HepG2 (cell line): ENCODE results near the gene LDLRAD2. TPM values are rescaled to one million over a fixed set of nuclear protein-coding genes. Genes with fewer than 3 reads are reported as not detected.

Experiments
- ARID5B ChIP-seq: IDR thresholded peaks from 2 replicates; pipeline ENCODE4 v1.4.0; 2020; ENCODE audit warnings: mild to moderate bottlenecking, missing genetic modification reagents
- ATAD3A ChIP-seq: sonication (generic); formaldehyde crosslinking; IDR thresholded peaks from 2 replicates; pipeline ENCODE4 v1.4.0; 2020; ENCODE audit warnings: missing genetic modification reagents
- FOXK1 ChIP-seq: sonication (generic); formaldehyde crosslinking; IDR thresholded peaks from 2 replicates; pipeline ENCODE4 v1.4.0; 2020; ENCODE audit warnings: low read depth, missing genetic modification reagents, borderline replicate concordance
- GTF3A ChIP-seq: sonication (generic); formaldehyde crosslinking; conservative IDR thresholded peaks from 2 replicates; pipeline ENCODE4 v1.4.0; 2020; ENCODE audit warnings: mild to moderate bottlenecking, missing genetic modification reagents
- HOMEZ ChIP-seq: IDR thresholded peaks from 2 replicates; pipeline ENCODE4 v1.6.1; 2016; ENCODE audit warnings: low read depth
- MEIS1 ChIP-seq: sonication (generic); formaldehyde crosslinking; IDR thresholded peaks from 2 replicates; pipeline ENCODE4 v1.9.0; 2021; ENCODE audit warnings: mild to moderate bottlenecking, missing genetic modification reagents, moderate library complexity, borderline replicate concordance
- MLX ChIP-seq: IDR thresholded peaks from 2 replicates; pipeline ENCODE4 v1.6.1; 2016
- PAF1 ChIP-seq: IDR thresholded peaks from 2 replicates; pipeline ENCODE4 v1.6.1; 2016; ENCODE audit warnings: missing genetic modification reagents, missing compliant biosample characterization
- SUZ12 ChIP-seq: fragments of 150-350 bp; IDR thresholded peaks from 2 replicates; pipeline ENCODE4 v1.6.1; 2014; ENCODE audit warnings: low read depth, low read length
- ZFP41 ChIP-seq: sonication (generic); formaldehyde crosslinking; IDR thresholded peaks from 2 replicates; pipeline ENCODE4 v1.4.0; 2020; ENCODE audit warnings: mild to moderate bottlenecking, missing genetic modification reagents, borderline replicate concordance
- ZIK1 ChIP-seq: sonication (generic); formaldehyde crosslinking; IDR thresholded peaks from 2 replicates; pipeline ENCODE4 v1.5.0; 2020; ENCODE audit warnings: mild to moderate bottlenecking, low read depth, missing genetic modification reagents, borderline replicate concordance
- ZNF234 ChIP-seq: sonication (generic); formaldehyde crosslinking; conservative IDR thresholded peaks from 2 replicates; pipeline ENCODE4 v1.5.1; 2020; ENCODE audit warnings: mild to moderate bottlenecking, missing genetic modification reagents
- ZNF329 ChIP-seq: sonication (generic); formaldehyde crosslinking; IDR thresholded peaks from 2 replicates; pipeline ENCODE4 v1.9.0; 2021; ENCODE audit warnings: low read depth, mild to moderate bottlenecking, missing genetic modification reagents
- ZNF350 ChIP-seq: sonication (generic); formaldehyde crosslinking; IDR thresholded peaks from 2 replicates; pipeline ENCODE4 v1.4.0; 2020; ENCODE audit warnings: mild to moderate bottlenecking, low read depth, missing genetic modification reagents, borderline replicate concordance
- ZNF609 ChIP-seq: sonication (generic); formaldehyde crosslinking; IDR thresholded peaks from 2 replicates; pipeline ENCODE4 v1.4.0; 2020; ENCODE audit warnings: mild to moderate bottlenecking, missing genetic modification reagents, borderline replicate concordance
- ZNF772 ChIP-seq: sonication (generic); formaldehyde crosslinking; IDR thresholded peaks from 2 replicates; pipeline ENCODE4 v1.5.0; 2020; ENCODE audit warnings: mild to moderate bottlenecking, missing genetic modification reagents
- ZSCAN25 ChIP-seq: sonication (generic); formaldehyde crosslinking; IDR thresholded peaks from 2 replicates; pipeline ENCODE4 v1.8.0; 2022; ENCODE audit warnings: mild to moderate bottlenecking, missing genetic modification reagents
- polyA plus RNA-seq, 8 experiments: library from polyadenylated mRNA; depleted of rRNA in 3 of 8; stranded (reverse) in 7 of 8; unstranded in 1 of 8; fragments of >200 nt; fragmentation: Illumina TruSeq in 4 of 8; extraction: Trizol in 4 of 8; gene quantifications; 2 replicates each; pipeline versions ENCODE4 v1.2.1 to v1.2.3, GENCODE V29; 2011 to 2016; ENCODE audit warnings: low read depth in 4 of 8, missing spikeins in 1 of 8, mixed read lengths in 1 of 8; ENCODE audit not compliant: insufficient read depth in 1 of 8
- total RNA-seq, 5 experiments: library from RNA; depleted of rRNA; stranded (reverse); fragments of >200 nt; fragmentation: Illumina TruSeq; extraction: Trizol; gene quantifications; 2 replicates each; pipeline ENCODE4 v1.2.3, GENCODE V29; 2016; ENCODE audit warnings: low read depth in 1 of 5

Gene LDLRAD2
- total and polyA plus RNA-seq, 2 of the 13 experiments (the other 11 are each of a cell fraction or from before 2014, with no cell fraction given): not detected

- TF ChIP-seq ZNF609: peak; percentile 50
- TF ChIP-seq PAF1 (CRISPR knock-in tag): no peak
- no peak; the same call in 1 of the 2 replicates for TF ChIP-seq MEIS1 (CRISPR knock-in tag)
- TF ChIP-seq ZNF772 (CRISPR knock-in tag): peak; percentile 87
- TF ChIP-seq MLX (CRISPR knock-in tag): peak; percentile 60
- 0 out of 2 replicates have a peak, but pooled peaks have one; percentile 20 for TF ChIP-seq HOMEZ
- TF ChIP-seq SUZ12: peak; percentile 54
- 0 out of 2 replicates have a peak, but pooled peaks have one; percentile 33 for TF ChIP-seq ZSCAN25
- TF ChIP-seq GTF3A: 0 out of 2 replicates have a peak, but pooled peaks have one; percentile 36
- TF ChIP-seq ZNF350: peak; percentile 81
- 0 out of 2 replicates have a peak, but pooled peaks have one; percentile 79 for TF ChIP-seq ZNF234 (CRISPR knock-in tag)
- peak; percentile 23 for TF ChIP-seq FOXK1 (CRISPR knock-in tag)
- TF ChIP-seq ZIK1 (CRISPR knock-in tag): peak; percentile 93
- peak; percentile 56; the same call in 1 of the 2 replicates for TF ChIP-seq ARID5B (CRISPR knock-in tag)
- 0 out of 2 replicates have a peak, but pooled peaks have one; percentile 65 for TF ChIP-seq ZFP41 (CRISPR knock-in tag)
- 0 out of 2 replicates have a peak, but pooled peaks have one; percentile 53 for TF ChIP-seq ZNF329 (CRISPR knock-in tag)
- TF ChIP-seq ATAD3A (CRISPR knock-in tag): no peak
Observed at GRCh38 chr1:21782868-21783678, 29.0 kb upstream of the LDLRAD2 start, which contains the start of gene USP48 (continued).
